Stimulated activated CD8-positive, alpha-beta memory T cell treated with anti-CD3 and anti-CD28 coated beads, Interleukin-7, amount 100 ng/mL, for 48 hours (primary cell): ENCODE data around the gene PDLIM1.

Experiments
- DNase-seq, 2 donors: peaks; one replicate each; pipeline ENCODE4 v3.0.0-alpha.2; 2020; ENCODE audit warnings: low read depth in 1 of 2; ENCODE audit errors: extremely low read depth in 1 of 2

PDLIM1 gene

GRCh38 chr10:95266674-95267095, 24.1 kb downstream of the PDLIM1 start:
- DNase-seq, result no peak

- no peak for DNase-seq
Measured at GRCh38 chr10:95265572-95265971, 25.2 kb downstream of the PDLIM1 start.

GRCh38 chr10:95264227-95265051, 26.4 kb downstream of the PDLIM1 start:
- DNase-seq, result no peak

GRCh38 chr10:95263864-95264226, 27.0 kb downstream of the PDLIM1 start:
- no peak for DNase-seq

- no peak for DNase-seq
Measured at GRCh38 chr10:95262763-95263518, 27.9 kb downstream of the PDLIM1 start.

- no peak for DNase-seq
Measured at GRCh38 chr10:95261926-95262325, 28.9 kb downstream of the PDLIM1 start.

GRCh38 chr10:95260909-95261552, 29.8 kb downstream of the PDLIM1 start:
- DNase-seq, result no peak

- DNase-seq, result no peak
Measured at GRCh38 chr10:95260397-95260881, 30.4 kb downstream of the PDLIM1 start.

GRCh38 chr10:95257849-95258248, 33.0 kb downstream of the PDLIM1 start:
- no peak for DNase-seq

GRCh38 chr10:95256268-95256667, 34.5 kb downstream of the PDLIM1 start:
- no peak for DNase-seq

- no peak for DNase-seq
Measured at GRCh38 chr10:95254629-95255028, 36.2 kb downstream of the PDLIM1 start.

- DNase-seq, result no peak
Measured at GRCh38 chr10:95253686-95254085, 37.1 kb downstream of the PDLIM1 start.

- no peak for DNase-seq
Measured at GRCh38 chr10:95253007-95253406, 37.8 kb downstream of the PDLIM1 start.

GRCh38 chr10:95250856-95251255, 39.9 kb downstream of the PDLIM1 start:
- no peak for DNase-seq

GRCh38 chr10:95249467-95249866, 41.3 kb downstream of the PDLIM1 start:
- DNase-seq, result no peak

GRCh38 chr10:95248989-95249388, 41.8 kb downstream of the PDLIM1 start:
- no peak for DNase-seq

- DNase-seq, result no peak
Measured at GRCh38 chr10:95247881-95248583, 42.8 kb downstream of the PDLIM1 start.

GRCh38 chr10:95247200-95247880, 43.5 kb downstream of the PDLIM1 start:
- no peak for DNase-seq

GRCh38 chr10:95246582-95247051, 44.2 kb downstream of the PDLIM1 start:
- peak in 1 of 2 donors; percentile 54 for DNase-seq

GRCh38 chr10:95245425-95246055, 45.3 kb downstream of the PDLIM1 start:
- no peak for DNase-seq
